Neuron (in vitro differentiated cells): Measurements from ENCODE around the gene FAM210A.
"Not testable (repeated sequence)": the region's sequence is repeated elsewhere in the genome, so short reads cannot be mapped to it uniquely, and the experiment has no call there.

Experiments
- H2AFZ ChIP-seq: one replicate; pipeline ENCODE4 v1.6.1; 2013; ENCODE audit warnings: low read depth, mild to moderate bottlenecking, inconsistent platforms, low read length, moderate library complexity
- H3K27me3 ChIP-seq: one replicate; pipeline ENCODE4 v1.6.1; 2013; ENCODE audit warnings: low read length; ENCODE audit not compliant: insufficient read depth
- H3K36me3 ChIP-seq: one replicate; pipeline ENCODE4 v1.6.1; 2013; ENCODE audit warnings: low read length; ENCODE audit not compliant: insufficient read depth
- H3K4me1 ChIP-seq: one replicate; pipeline ENCODE4 v1.6.1; 2013; ENCODE audit warnings: low read length; ENCODE audit not compliant: insufficient read depth
- H3K4me3 ChIP-seq: 2 replicates; pipeline ENCODE4 v1.5.1; 2013; ENCODE audit warnings: mild to moderate bottlenecking, low read length, moderate library complexity
- H3K9me3 ChIP-seq: one replicate; pipeline ENCODE4 v1.6.1; 2013; ENCODE audit warnings: low read length

The FAM210A gene

GRCh38 chr18:13726232-13726971 is at the start of gene FAM210A, which contains the start of gene RNMT:
Gene FAM210A, minus strand, starts transcription at chr18:13726558. Its CDS starts 44,481 bp downstream, at chr18:13682077.
Gene RNMT, plus strand, starts transcription at chr18:13726673. Its CDS starts 4,845 bp downstream, at chr18:13731518.
- Histone ChIP-seq H3K36me3 (no peaks in the 10 kb centered on the region), H3K4me1 (peaks cover 18% of the 10 kb centered on the region), H2AFZ (peak within 1 kb of the TSS; percentile 96), H3K4me3 (peak within 1 kb of the TSS; percentile 61), H3K27me3 (no peaks in the 10 kb centered on the region), H3K9me3 (no peaks in the 10 kb centered on the region)

- H3K27me3 ChIP-seq = no peaks in the 10 kb centered on the region
- H2AFZ ChIP-seq = no peak overlapping the region
- H3K9me3 ChIP-seq = no peaks in the 10 kb centered on the region
- no peaks in the 10 kb centered on the region for H3K36me3 ChIP-seq
- no peak overlapping the region for H3K4me3 ChIP-seq
- no peaks in the 10 kb centered on the region for H3K4me1 ChIP-seq
Measured at GRCh38 chr18:13775058-13775457, 48.7 kb upstream of the FAM210A start.

- Histone ChIP-seq H3K4me3 (no peak overlapping the region), H3K36me3 (peaks cover 16% of the 10 kb centered on the region), H3K27me3 (no peaks in the 10 kb centered on the region), H3K9me3 (peaks cover 13% of the 10 kb centered on the region), H2AFZ (no peak overlapping the region), H3K4me1 (no peaks in the 10 kb centered on the region)
Measured at GRCh38 chr18:13762690-13763439, 36.5 kb upstream of the FAM210A start.

GRCh38 chr18:13760047-13760446 is 33.7 kb upstream of the FAM210A start:
- Histone ChIP-seq H3K9me3 (peaks cover 9% of the 10 kb centered on the region), H3K4me3 (no peak overlapping the region), H2AFZ (no peak overlapping the region), H3K4me1 (no peaks in the 10 kb centered on the region), H3K27me3 (no peaks in the 10 kb centered on the region), H3K36me3 (peaks cover 41% of the 10 kb centered on the region)

- Histone ChIP-seq H3K27me3 (no peaks in the 10 kb centered on the region), H3K4me1 (no peaks in the 10 kb centered on the region), H3K9me3 (peaks cover 9% of the 10 kb centered on the region), H3K36me3 (peaks cover 52% of the 10 kb centered on the region), H3K4me3 (no peak overlapping the region), H2AFZ (no peak overlapping the region)
Measured at GRCh38 chr18:13758622-13759021, 32.3 kb upstream of the FAM210A start.

GRCh38 chr18:13756671-13757070 is 30.3 kb upstream of the FAM210A start:
- H2AFZ ChIP-seq = no peak overlapping the region
- no peaks in the 10 kb centered on the region for H3K27me3 ChIP-seq
- peaks cover 9% of the 10 kb centered on the region for H3K9me3 ChIP-seq
- no peaks in the 10 kb centered on the region for H3K4me1 ChIP-seq
- H3K4me3 ChIP-seq = no peak overlapping the region
- peaks cover 61% of the 10 kb centered on the region for H3K36me3 ChIP-seq

GRCh38 chr18:13756261-13756660 is 29.9 kb upstream of the FAM210A start:
- Histone ChIP-seq H3K4me1 (no peaks in the 10 kb centered on the region), H2AFZ (no peak overlapping the region), H3K4me3 (no peak overlapping the region), H3K9me3 (peaks cover 9% of the 10 kb centered on the region), H3K27me3 (no peaks in the 10 kb centered on the region), H3K36me3 (peaks cover 58% of the 10 kb centered on the region)

GRCh38 chr18:13751599-13751998 is 25.2 kb upstream of the FAM210A start:
- not testable (repeated sequence) for H3K4me3 ChIP-seq, H3K4me1 ChIP-seq, H3K9me3 ChIP-seq, H3K27me3 ChIP-seq, H2AFZ ChIP-seq
- H3K36me3 ChIP-seq = peaks cover 70% of the 10 kb centered on the region

GRCh38 chr18:13746633-13747032 is 20.3 kb upstream of the FAM210A start:
- Histone ChIP-seq H2AFZ (no peak overlapping the region), H3K9me3 (no peaks in the 10 kb centered on the region), H3K27me3 (no peaks in the 10 kb centered on the region), H3K4me1 (no peaks in the 10 kb centered on the region), H3K4me3 (no peak overlapping the region), H3K36me3 (peaks cover 65% of the 10 kb centered on the region)

- Histone ChIP-seq H3K4me1 (no peaks in the 10 kb centered on the region), H3K4me3 (no peak overlapping the region), H3K9me3 (no peaks in the 10 kb centered on the region), H3K27me3 (no peaks in the 10 kb centered on the region), H3K36me3 (peaks cover 73% of the 10 kb centered on the region), H2AFZ (no peak overlapping the region)
Measured at GRCh38 chr18:13745696-13746095, 19.3 kb upstream of the FAM210A start.

- Histone ChIP-seq H3K9me3 (no peaks in the 10 kb centered on the region), H3K4me3 (no peak overlapping the region), H3K4me1 (no peaks in the 10 kb centered on the region), H3K36me3 (peaks cover 66% of the 10 kb centered on the region), H3K27me3 (no peaks in the 10 kb centered on the region), H2AFZ (no peak overlapping the region)
Measured at GRCh38 chr18:13735681-13736080, 9.3 kb upstream of the FAM210A start.

- Histone ChIP-seq H3K4me3 (no peak overlapping the region), H2AFZ (no peak overlapping the region), H3K36me3 (peaks cover 24% of the 10 kb centered on the region), H3K4me1 (peaks cover 12% of the 10 kb centered on the region), H3K9me3 (no peaks in the 10 kb centered on the region), H3K27me3 (no peaks in the 10 kb centered on the region)
Measured at GRCh38 chr18:13730481-13730880, 4.1 kb upstream of the FAM210A start.

- no peaks in the 10 kb centered on the region for H3K36me3 ChIP-seq
- peak overlapping the region; percentile 96 for H2AFZ ChIP-seq
- peaks cover 18% of the 10 kb centered on the region for H3K4me1 ChIP-seq
- H3K4me3 ChIP-seq = peak overlapping the region; percentile 61
- H3K27me3 ChIP-seq = no peaks in the 10 kb centered on the region
- no peaks in the 10 kb centered on the region for H3K9me3 ChIP-seq
Measured at GRCh38 chr18:13726972-13727331, 594 bp upstream of the FAM210A start.
